Sigmoid colon (tissue), 7 donors: ENCODE results near the gene CCNB1IP1. TPM values are rescaled to one million over a fixed set of nuclear protein-coding genes. Genes with fewer than 3 reads are reported as not detected.

Source experiments
- DNase-seq: peaks from one replicate; pipeline ENCODE4 v3.0.0-alpha.2; 2019
- H3K27ac ChIP-seq, 4 donors: fragments of 200-600 bp; sonication (generic); one replicate each; pipeline ENCODE4 v1.5.1; 2016 to 2019; ENCODE audit warnings: mild to moderate bottlenecking in 1 of 4
- H3K27me3 ChIP-seq, 3 donors: fragments of 200-600 bp; sonication (generic); one replicate each; pipeline ENCODE4 v1.5.1; 2019; ENCODE audit warnings: mild to moderate bottlenecking in 1 of 3
- H3K36me3 ChIP-seq, 4 donors: fragments of 200-600 bp; sonication (generic); one replicate each; pipeline ENCODE4 v1.5.1; 2016 to 2019
- H3K4me1 ChIP-seq, 4 donors: fragments of 200-600 bp; sonication (generic); one replicate each; pipeline ENCODE4 v1.5.1; 2017 to 2019
- H3K4me3 ChIP-seq, 4 donors: fragments of 200-600 bp; sonication (generic); one replicate each; pipeline ENCODE4 v1.5.1; 2017 to 2019; ENCODE audit warnings: mild to moderate bottlenecking in 2 of 4, moderate library complexity in 1 of 4
- H3K9me3 ChIP-seq, 4 donors: fragments of 200-600 bp in 3 of 4; sonication (generic) in 3 of 4; one replicate each; pipeline versions ENCODE4 v1.5.1 to v1.6.1; 2013 to 2019
- CTCF ChIP-seq, 4 experiments: fragments of 450-650 bp in 3 of 4; fragments of 200-600 bp in 1 of 4; IDR thresholded peaks; one replicate each; pipeline ENCODE4 v1.5.1; 2016 to 2019; ENCODE audit warnings: antibody characterized with exemption in 4 of 4, mild to moderate bottlenecking in 3 of 4, moderate library complexity in 2 of 4
- EP300 ChIP-seq, 4 donors: sonication (generic); formaldehyde crosslinking; IDR thresholded peaks; one replicate each; pipeline ENCODE4 v1.6.1; 2017; ENCODE audit warnings: antibody characterized with exemption in 4 of 4
- POLR2A ChIP-seq, 2 donors: fragments of 450-650 bp; IDR thresholded peaks; one replicate each; pipeline ENCODE4 v1.6.1; 2016; ENCODE audit warnings: antibody characterized with exemption in 2 of 2, mild to moderate bottlenecking in 2 of 2, moderate library complexity in 2 of 2
- POLR2AphosphoS5 ChIP-seq, 4 donors: sonication (generic); formaldehyde crosslinking; IDR thresholded peaks; one replicate each; pipeline ENCODE4 v1.6.1; 2017; ENCODE audit warnings: antibody characterized with exemption in 4 of 4
- WGBS, 2 donors: extraction: QIAGEN DNeasy Blood & Tissue Kit; methylation state at CpG; one replicate each; pipeline ENCODE4 v1.1.7; 2013; 5-methylcytosine and 5-hydroxymethylcytosine counted together
- intact Hi-C: fragments of 100-400 bp; cut with DNase I; formaldehyde crosslinking; loops from one replicate; pipeline ENCODE4 v1.15.1; 2023
- polyA plus RNA-seq, 3 donors: library from polyadenylated mRNA; stranded (reverse); fragments of 200-250 nt; gene quantifications; one replicate each; pipeline ENCODE4 v1.2.3, GENCODE V29; 2013
- total RNA-seq, 4 donors: library from RNA; depleted of rRNA; stranded (reverse); fragments of >200 nt; gene quantifications; one replicate each; pipeline ENCODE4 v1.1.0, GENCODE V29; 2016
- donor health status: healthy with polysubstance abuse.
- donor health status: Bipolar disorder and iron deficiency.
- donor health status: healthy.

Gene CCNB1IP1
- total and polyA plus RNA-seq, 7 donors, result 31.2 to 55.8 (median 44.4) TPM

GRCh38 chr14:20331053-20331613 is 1.9 kb downstream of the CCNB1IP1 start:
- TF ChIP-seq POLR2AphosphoS5 (IDR thresholded peaks at IDR 0.05) (no peak), EP300 (IDR thresholded peaks at IDR 0.05) (no peak), POLR2A (IDR thresholded peaks at IDR 0.05) (no peak), CTCF (IDR thresholded peaks at IDR 0.05) (no peak)
- Histone ChIP-seq H3K27ac (peak overlapping the region in 1 of 4 donors; percentile 88), H3K27me3 (no peaks in the 10 kb centered on the region), H3K4me3 (no peak overlapping the region), H3K9me3 (no peaks in the 10 kb centered on the region), H3K36me3 (peaks cover 0 to 18% (median 2%) of the 10 kb centered on the region in 4 donors), H3K4me1 (peaks cover 0 to 35% (median 21%) of the 10 kb centered on the region in 4 donors)
- intact Hi-C loops, result loop anchor here (10.0 kb wide), 1 partner anchor 764 kb away; the partner anchor contains the start of gene ZNF219
- WGBS, 2 donors, result 62 to 75% methylated on average over 2 of the region's 2 CpGs
- DNase-seq, result no peak

GRCh38 chr14:20329355-20329754 is 3.7 kb downstream of the CCNB1IP1 start:
- WGBS, 2 donors, result 46 to 99% methylated on average over 2 of the region's 2 CpGs
- no peaks in the 10 kb centered on the region for H3K27me3 ChIP-seq
- no peak for TF ChIP-seq CTCF (IDR thresholded peaks at IDR 0.05)
- H3K27ac ChIP-seq, result no peak overlapping the region
- H3K4me3 ChIP-seq, result no peak overlapping the region
- H3K36me3 ChIP-seq, result peaks cover 0 to 34% (median 12%) of the 10 kb centered on the region in 4 donors
- no peak for DNase-seq
- peaks cover 0 to 35% (median 21%) of the 10 kb centered on the region in 4 donors for H3K4me1 ChIP-seq
- no peaks in the 10 kb centered on the region for H3K9me3 ChIP-seq
- intact Hi-C loops, result loop anchor here (5.0 kb wide), 1 partner anchor 128 kb away; the partner anchor contains the start of gene APEX1

DNA sequence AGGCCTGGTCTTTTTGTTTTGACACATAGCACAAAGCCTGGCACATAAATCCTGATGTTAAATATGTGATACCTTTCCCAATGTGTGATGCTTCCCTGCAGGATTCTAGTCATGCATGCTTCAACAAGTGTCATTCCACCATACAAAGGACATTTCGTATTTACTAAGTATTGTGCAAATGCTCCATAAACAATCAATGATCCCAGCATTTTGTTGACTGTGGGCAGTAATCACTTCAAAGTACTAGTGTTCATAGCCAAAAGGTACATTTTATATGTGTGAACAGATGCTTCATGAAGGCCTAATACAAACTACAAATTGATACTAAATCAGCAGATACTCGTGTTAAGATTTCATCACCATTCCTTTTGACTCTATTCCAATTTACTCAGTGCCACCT is 4.4 kb downstream of the CCNB1IP1 start:
- Histone ChIP-seq H3K4me3 (no peak overlapping the region), H3K27ac (no peak overlapping the region), H3K4me1 (peaks cover 0 to 34% (median 21%) of the 10 kb centered on the region in 4 donors), H3K9me3 (no peaks in the 10 kb centered on the region), H3K27me3 (no peaks in the 10 kb centered on the region), H3K36me3 (peaks cover 0 to 40% (median 16%) of the 10 kb centered on the region in 4 donors)
- intact Hi-C loops, result loop anchor here (5.0 kb wide), 1 partner anchor 129 kb away; the partner anchor contains the start of gene APEX1
- WGBS, 2 donors, result 44 to 73% methylated on average over 2 of the region's 2 CpGs
- TF ChIP-seq EP300 (IDR thresholded peaks at IDR 0.05) (no peak), CTCF (IDR thresholded peaks at IDR 0.05) (no peak), POLR2A (IDR thresholded peaks at IDR 0.05) (no peak), POLR2AphosphoS5 (IDR thresholded peaks at IDR 0.05) (no peak)
- no peak for DNase-seq

- H3K4me3 ChIP-seq, result no peak overlapping the region
- TF ChIP-seq CTCF (IDR thresholded peaks at IDR 0.05) (peak; percentile 31 to 71 (median 55)), EP300 (IDR thresholded peaks at IDR 0.05) (no peak), POLR2AphosphoS5 (IDR thresholded peaks at IDR 0.05) (no peak), POLR2A (IDR thresholded peaks at IDR 0.05) (no peak)
- intact Hi-C loops, result loop anchor here (2.0 to 5.0 kb wide), 2 partner anchors 130 to 284 kb away; partner anchors contain the start of gene APEX1
- no peaks in the 10 kb centered on the region for H3K9me3 ChIP-seq
- peak overlapping the region; percentile 15 to 62 (median 40) for H3K27ac ChIP-seq
- H3K4me1 ChIP-seq, result peaks cover 0 to 29% (median 15%) of the 10 kb centered on the region in 4 donors
- no peaks in the 10 kb centered on the region for H3K27me3 ChIP-seq
- WGBS, 2 donors, result 42 to 49% methylated on average over 8 of the region's 8 CpGs
- H3K36me3 ChIP-seq, result peaks cover 0 to 54% (median 19%) of the 10 kb centered on the region in 4 donors
- DNase-seq, result no peak
Observed at GRCh38 chr14:20327005-20327869, 5.8 kb downstream of the CCNB1IP1 start.
